ENCODE results near the gene CISH.

The CISH gene

DNA sequence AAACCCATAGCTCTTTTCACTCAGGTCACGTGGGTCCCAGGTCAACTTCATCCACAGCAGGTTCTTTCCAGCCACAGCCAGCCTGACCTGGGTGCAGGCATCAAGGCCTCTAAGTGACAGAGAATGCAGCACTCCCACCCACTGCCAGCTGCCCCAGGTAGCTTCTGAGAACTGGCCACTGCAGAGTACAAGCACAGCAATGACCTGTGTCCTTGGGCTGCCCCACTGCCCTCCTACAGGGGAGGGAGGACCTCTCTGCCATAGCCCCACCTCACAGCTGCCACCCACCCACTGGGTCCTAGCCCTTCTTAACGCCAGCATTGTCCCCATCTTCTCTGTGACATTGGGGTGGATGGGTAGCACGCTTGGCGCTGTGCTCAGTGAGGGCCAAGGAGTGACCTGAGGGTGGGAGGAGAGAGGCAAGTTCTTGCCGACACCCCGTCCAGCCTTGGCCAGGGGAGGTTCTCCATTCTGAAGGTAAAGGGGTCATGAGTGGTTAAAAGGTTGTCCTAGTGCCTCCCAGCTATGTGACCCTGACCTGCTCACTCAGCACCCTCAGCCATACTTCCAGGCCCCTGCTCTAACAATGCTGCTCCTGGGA lies 12.4 kb downstream of the CISH start:
- no peak for DNase-seq (ENCODE audit: low read depth)

- DNase-seq (ENCODE audit: low read depth), result no peak
Observed at GRCh38 chr3:50594253-50594785, 17.3 kb downstream of the CISH start.

DNA sequence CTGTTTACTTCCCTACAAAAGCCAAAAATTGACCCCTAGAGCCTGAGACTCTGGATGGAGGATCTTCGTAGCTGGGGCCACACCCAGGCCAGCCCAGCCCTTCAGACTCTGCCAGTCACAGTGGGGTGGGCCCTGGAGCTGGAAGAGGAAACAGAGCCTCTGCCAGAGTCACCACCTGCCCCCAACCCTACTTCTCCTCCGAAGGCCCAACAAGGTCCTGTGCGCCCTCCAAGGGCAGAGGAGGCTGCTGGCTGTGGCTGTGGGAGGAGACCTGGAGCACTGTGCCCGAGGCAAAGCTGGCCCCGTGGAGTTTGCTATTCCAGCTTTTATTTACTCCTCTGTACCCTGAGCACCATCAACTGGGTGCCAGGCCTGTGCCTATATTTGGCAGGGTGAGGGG lies 19.0 kb downstream of the CISH start:
- no peak for DNase-seq (ENCODE audit: low read depth)

- no peak for DNase-seq (ENCODE audit: low read depth)
Observed at GRCh38 chr3:50591196-50591741, 20.3 kb downstream of the CISH start.

DNA sequence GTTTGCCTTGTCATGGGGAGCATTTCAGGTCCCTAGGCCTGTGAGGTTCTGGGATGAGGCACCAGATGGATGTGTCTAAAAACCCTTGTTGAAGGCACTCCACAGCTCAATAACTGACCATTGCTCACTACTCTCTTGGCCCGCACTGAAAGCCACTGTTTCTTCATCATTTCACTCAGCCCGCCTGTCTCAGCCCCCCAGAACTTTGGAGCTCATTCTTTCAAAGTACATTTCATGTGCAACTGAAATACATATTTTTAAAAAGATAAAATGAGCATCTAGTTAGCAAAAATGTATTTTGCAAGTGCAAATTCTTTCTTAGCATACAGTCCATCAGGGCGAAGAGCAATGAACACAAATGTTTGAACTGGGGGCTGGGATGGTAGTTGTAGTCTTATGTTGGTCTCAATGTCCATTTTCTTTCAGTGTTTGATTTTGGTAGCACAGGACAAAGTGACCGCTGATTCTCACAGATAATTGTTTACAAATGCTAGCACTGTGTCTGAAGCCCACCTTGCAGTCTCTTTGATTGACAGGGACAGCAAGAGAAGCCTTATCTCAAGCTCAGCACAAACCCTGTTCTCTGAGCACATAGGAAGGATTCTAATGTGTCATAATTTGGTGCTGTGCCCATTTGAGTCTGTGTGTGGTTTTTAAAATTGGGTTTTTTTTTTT lies 22.7 kb downstream of the CISH start:
- DNase-seq (ENCODE audit: low read depth), result no peak

- no peak for DNase-seq (ENCODE audit: low read depth)
Observed at GRCh38 chr3:50587806-50588758, 23.5 kb downstream of the CISH start.

DNA sequence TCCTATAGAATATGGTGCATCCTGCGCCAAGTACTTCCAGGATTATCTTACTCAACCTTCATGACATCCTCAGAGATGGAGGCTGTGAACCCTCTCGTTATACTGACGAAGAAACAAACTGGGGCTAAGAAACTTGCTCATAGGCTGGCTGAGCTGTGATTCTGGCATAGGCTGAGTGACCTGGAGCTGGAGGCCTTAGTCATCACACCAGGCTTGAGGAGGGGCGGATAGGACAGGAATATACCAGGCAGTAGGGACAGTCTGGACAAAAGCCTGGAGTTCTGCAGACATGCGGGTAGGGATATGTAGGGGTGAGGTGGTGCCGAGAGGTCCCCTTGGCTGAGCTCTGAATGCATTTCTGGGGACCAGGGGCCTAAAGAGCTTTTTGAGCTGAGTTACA lies 24.2 kb downstream of the CISH start:
- no peak for DNase-seq (ENCODE audit: low read depth)

DNA sequence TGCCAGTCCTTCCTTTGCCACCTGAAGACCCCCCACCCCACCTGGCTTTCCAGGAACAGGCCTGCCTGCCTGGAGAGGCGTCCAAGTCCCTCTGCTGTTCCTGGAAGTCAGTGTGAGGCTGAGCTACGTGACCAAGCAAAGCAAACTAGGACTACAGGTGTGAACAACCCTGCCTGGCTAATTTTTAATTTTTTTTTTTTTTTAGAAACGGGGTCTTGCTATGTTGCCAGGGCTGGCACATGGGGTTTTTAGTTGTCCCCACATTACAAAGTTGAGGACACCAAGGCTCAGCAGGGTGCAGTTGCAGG lies 24.9 kb downstream of the CISH start:
- DNase-seq (ENCODE audit: low read depth), result no peak

- DNase-seq (ENCODE audit: low read depth), result no peak
Observed at GRCh38 chr3:50585919-50586762, 25.4 kb downstream of the CISH start.

- DNase-seq (ENCODE audit: low read depth), result no peak
Observed at GRCh38 chr3:50584391-50584790, 27.2 kb downstream of the CISH start.

- DNase-seq (ENCODE audit: low read depth), result no peak
Observed at GRCh38 chr3:50583897-50584296, 27.7 kb downstream of the CISH start.

DNA sequence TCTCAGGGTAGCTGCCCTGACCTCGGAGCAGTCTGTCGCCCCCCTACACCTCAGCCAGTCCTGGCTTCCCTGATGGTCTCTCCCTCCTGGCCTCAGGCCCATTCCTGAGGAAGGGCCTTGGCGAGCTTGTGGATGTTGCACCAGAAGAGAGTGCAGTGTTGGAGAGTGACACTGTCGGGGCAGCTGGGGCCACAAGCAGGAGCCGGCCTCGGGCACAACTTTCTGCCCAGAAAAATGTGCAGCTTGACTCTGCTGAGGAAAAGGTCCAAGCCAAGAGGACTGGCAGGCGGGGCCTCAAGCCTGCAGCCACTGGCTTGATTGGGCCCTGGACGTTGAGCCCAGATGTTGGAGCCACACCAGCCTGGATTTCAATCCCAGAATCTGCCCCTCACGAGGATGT lies 29.5 kb downstream of the CISH start:
- DNase-seq (ENCODE audit: low read depth), result no peak

- no peak for DNase-seq (ENCODE audit: low read depth)
Observed at GRCh38 chr3:50581459-50581842, 30.1 kb downstream of the CISH start.

DNA sequence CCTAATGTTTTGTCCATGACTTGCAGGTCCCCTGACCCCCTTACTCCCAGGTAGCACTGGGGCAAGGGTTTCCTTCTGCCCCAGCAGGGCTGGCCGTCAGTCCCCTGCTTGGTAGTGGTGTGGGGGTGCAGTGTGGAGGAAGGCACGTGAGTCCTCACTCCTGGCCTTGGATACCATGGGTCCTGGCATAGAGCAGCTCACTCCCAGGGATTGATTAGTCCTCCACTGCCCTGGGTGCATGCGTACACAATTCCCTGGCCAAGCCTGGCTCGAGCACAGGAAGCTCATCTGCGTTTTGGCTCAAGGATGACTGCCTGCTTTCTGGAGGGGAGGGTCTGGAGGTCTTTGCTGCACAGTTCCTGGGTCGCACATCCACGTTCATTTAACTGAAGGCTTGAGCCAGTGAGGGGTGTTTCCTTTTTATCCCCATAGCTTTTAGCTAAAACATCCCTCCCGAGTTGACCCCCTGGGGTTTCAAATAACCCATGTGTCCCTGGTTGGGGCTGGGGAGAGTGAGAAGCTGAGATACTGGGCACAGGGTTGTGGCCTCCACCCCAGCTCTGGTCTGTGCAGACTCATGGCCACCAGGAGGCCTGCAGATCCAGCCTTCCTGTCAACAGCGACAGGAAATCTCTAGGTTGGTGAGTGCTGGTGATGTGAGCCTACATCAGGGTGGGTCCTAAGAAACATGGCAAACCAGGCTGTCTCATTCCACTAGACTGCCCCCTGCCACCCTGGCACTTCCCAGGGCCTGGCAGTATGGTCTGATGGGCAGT lies 30.7 kb downstream of the CISH start:
- no peak for DNase-seq (ENCODE audit: low read depth)

GRCh38 chr3:50577348-50577747 lies 34.2 kb downstream of the CISH start:
- DNase-seq (ENCODE audit: low read depth), result no peak

GRCh38 chr3:50575372-50575771 lies 36.2 kb downstream of the CISH start:
- DNase-seq (ENCODE audit: low read depth), result no peak

DNA sequence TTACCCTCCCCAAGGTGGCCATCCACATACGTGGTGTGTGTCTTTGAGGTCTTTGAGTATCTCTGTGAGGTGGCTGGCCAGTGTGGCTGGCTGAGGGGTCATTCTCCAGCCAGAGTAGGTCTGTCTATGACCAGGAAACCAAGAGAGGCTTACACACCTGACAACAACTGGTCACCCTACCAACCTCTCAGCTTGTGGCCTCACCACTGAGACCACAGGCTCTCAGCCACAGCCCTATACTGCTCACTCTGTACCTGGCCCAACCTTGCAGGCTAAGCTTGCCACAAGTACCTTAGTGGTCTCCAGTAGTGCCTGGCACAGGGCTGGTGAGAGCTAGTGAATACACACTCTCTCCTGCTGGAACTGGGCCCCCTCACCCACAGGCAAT lies 37.1 kb downstream of the CISH start:
- no peak for DNase-seq (ENCODE audit: low read depth)

DNA sequence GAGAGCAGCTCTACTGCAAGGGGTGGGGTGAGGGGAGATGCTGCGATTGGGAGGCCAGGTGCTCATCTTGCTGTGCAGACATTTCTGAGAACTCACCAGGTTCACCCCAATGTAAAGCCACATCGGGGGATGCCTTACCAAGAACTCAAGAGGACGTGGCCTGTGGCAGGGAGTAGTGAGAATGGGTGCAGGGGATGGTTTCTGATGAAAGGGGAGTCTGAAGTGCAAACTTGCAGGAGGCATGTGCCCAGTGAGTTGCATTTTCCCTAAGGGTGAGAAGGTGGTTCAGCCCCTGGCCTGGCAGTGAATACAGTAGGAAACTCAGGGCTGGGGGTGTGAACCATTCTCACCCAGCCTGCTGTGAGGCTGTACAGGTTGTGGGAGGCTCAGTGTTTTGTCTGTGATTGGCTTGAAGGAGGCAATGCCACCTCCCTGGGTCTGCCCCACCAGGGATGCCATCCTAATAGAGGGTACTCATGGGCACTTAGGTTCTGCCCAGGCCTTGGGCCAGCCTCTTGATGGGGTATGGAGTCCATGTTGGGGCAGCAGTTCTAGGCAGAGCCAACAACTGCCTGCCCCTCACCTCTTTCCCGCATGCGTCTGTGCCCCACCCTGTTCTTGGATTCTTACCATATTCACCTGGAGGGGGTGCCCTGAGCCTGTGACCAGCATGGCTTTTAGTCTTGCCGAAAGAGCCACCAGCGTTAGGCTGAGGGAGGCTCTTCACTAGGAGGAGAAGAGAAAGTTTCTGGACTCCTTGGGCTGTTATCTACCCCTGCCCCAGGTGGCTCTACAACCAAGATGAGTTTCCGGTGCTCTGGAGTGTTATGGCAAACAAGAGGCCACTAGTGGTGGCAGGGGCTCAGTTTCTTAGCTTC lies 37.8 kb downstream of the CISH start:
- no peak for DNase-seq (ENCODE audit: low read depth)

DNA sequence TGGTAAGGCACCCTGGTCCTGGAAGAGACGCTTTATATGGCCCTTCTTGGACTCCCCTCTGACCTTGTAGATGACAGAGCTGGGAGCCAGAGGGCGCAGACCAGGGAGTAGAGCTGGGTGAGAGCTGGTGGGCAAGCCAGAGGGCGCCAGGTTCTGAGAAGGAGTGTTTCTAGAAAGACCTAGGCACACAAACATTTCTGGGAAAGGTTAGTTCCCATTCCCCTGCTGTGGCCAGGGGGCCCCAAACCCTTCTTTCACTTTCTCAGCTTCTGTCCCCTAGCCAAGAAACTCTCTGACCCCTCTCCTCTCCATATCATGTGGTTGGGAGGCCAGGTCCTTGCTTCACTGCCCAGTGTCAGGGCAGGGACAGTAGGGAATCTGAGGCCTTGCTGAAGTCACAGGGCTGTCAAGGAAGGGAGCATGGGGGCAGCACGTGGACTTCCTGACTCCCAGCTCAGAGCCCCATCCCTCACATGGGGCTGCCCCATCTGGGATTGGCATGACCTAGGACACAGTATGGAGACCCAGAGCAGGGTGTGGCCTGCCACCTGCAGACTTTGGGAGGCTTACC lies 38.7 kb downstream of the CISH start:
- DNase-seq (ENCODE audit: low read depth), result no peak

- no peak for DNase-seq (ENCODE audit: low read depth)
Observed at GRCh38 chr3:50572158-50572557, 39.4 kb downstream of the CISH start.

Data from non-pigmented ciliary epithelial cell (primary cell).